Renal cortex interstitium (tissue), 3 donors: ENCODE data around the gene GTF2I. TPM values are rescaled to one million over a fixed set of nuclear protein-coding genes. Genes with fewer than 3 reads are reported as not detected.

Experiments
- polyA plus RNA-seq, 3 donors: library from polyadenylated mRNA; unstranded; fragments of 120-200 nt; gene quantifications; one replicate each; pipeline ENCODE4 v1.2.1, GENCODE V29; 2013; ENCODE audit not compliant: insufficient read length in 3 of 3

Gene GTF2I
- polyA plus RNA-seq, 3 donors: 314 to 450 (median 355) TPM

Other genes with a start within 250 kb of the GTF2I start
- gene GTF2IRD1, start 203.8 kb upstream of the GTF2I start, polyA plus RNA-seq: 10 to 100 TPM; 52.0 to 55.1 (median 53.6) TPM
- 1 to 10 TPM; 1.6 to 2.4 (median 2.2) TPM for gene NCF1, start 116.3 kb downstream of the GTF2I start, polyA plus RNA-seq
- 10 to 100 TPM; 20.6 to 39.5 (median 21.4) TPM for gene GTF2IRD2, start 193.9 kb downstream of the GTF2I start, polyA plus RNA-seq